GM12878 (cell line): ENCODE results near the gene EGR1. TPM values are rescaled to one million over a fixed set of nuclear protein-coding genes. Genes with fewer than 3 reads are reported as not detected.

ENCODE experiments used
- ATAC-seq: fragments of 200-7000 bp; cut with Tn5 transposase; 3 replicates; pipeline ENCODE4 v1.9.1; 2020; ENCODE audit warnings: mild to moderate bottlenecking, moderate library complexity
- Bru-seq: library from RNA; stranded (reverse); fragments of 400-500 nt; gene quantifications from one replicate; lab custom pipeline; 2021; lab: Mats Ljungman, UMichigan
- BruChase-seq, 2 experiments: library from RNA; stranded (reverse); fragments of 400-500 nt; gene quantifications; one replicate each; lab custom pipeline; 2021; lab: Mats Ljungman, UMichigan
- BruUV-seq: library from RNA; stranded (reverse); fragments of 400-500 nt; replicated peaks from 2 replicates; lab custom pipeline; 2021; lab: Mats Ljungman, UMichigan
- CTCF ChIA-PET: fragments of 300-600 bp; sonication (Branson Sonifier 250); formaldehyde crosslinking; extraction: SDS; loops from one replicate; lab custom pipeline; 2021; ENCODE audit warnings: inconsistent platforms; lab: Yijun Ruan, JAX
- POLR2A ChIA-PET: fragments of 350-600 bp; formaldehyde crosslinking; extraction: SDS; loops from one replicate; lab custom pipeline; 2021; ENCODE audit warnings: inconsistent platforms; lab: Charles Lee
- RAD21 ChIA-PET: fragments of 300-600 bp; sonication (Branson Sonifier 250); formaldehyde crosslinking; loops from one replicate; lab custom pipeline; 2023; ENCODE audit warnings: antibody characterized with exemption; ENCODE audit not compliant: unreplicated experiment; lab: Charles Lee
- SMC1A ChIA-PET: fragments of 300-600 bp; sonication (Branson Sonifier 250); formaldehyde crosslinking; loops from one replicate; lab custom pipeline; 2023; ENCODE audit not compliant: unreplicated experiment, uncharacterized antibody; lab: Charles Lee
- DNase-seq: peaks from one replicate; pipeline ENCODE4 v3.0.0-alpha.2; 2011; ENCODE audit warnings: low read depth, low spot score
- FAIRE-seq: peaks from 3 replicates; lab custom pipeline; 2011; peaks lifted over from hg19 to GRCh38; lab: Jason Lieb, UNC
- H2AFZ ChIP-seq: 2 replicates; pipeline ENCODE4 v1.6.0; 2011; ENCODE audit warnings: low read depth, low read length, control low read depth; ENCODE audit not compliant: control insufficient read depth
- H3K27ac ChIP-seq: 2 replicates; pipeline ENCODE4 v1.5.1; 2011; ENCODE audit warnings: control low read depth; ENCODE audit not compliant: control insufficient read depth, insufficient read depth
- H3K27me3 ChIP-seq, 2 experiments: replicated peaks in 1 of 2; 2 replicates each; pipeline versions ENCODE4 v1.6.0 to v1.6.1; 2011; ENCODE audit warnings: low read length in 1 of 2; ENCODE audit not compliant: control insufficient read depth in 2 of 2, insufficient read depth in 2 of 2
- H3K36me3 ChIP-seq, 2 experiments: 2 replicates each; pipeline ENCODE4 v1.5.1; 2011; ENCODE audit warnings: low read length in 1 of 2; ENCODE audit not compliant: control insufficient read depth in 2 of 2, insufficient read depth in 2 of 2
- H3K4me1 ChIP-seq: 2 replicates; pipeline ENCODE4 v1.6.1; 2011; ENCODE audit warnings: mild to moderate bottlenecking, low read length, moderate library complexity, mixed read lengths; ENCODE audit not compliant: control insufficient read depth, insufficient read depth
- H3K4me2 ChIP-seq: 2 replicates; pipeline ENCODE4 v1.6.0; 2011; ENCODE audit warnings: control low read depth; ENCODE audit not compliant: control insufficient read depth, insufficient read depth
- H3K4me3 ChIP-seq: fragments of 200-600 bp; sonication (generic); 2 replicates; pipeline ENCODE4 v1.5.1; 2016
- H3K79me2 ChIP-seq: 2 replicates; pipeline ENCODE4 v1.6.0; 2011; ENCODE audit warnings: low read length; ENCODE audit not compliant: control insufficient read depth, insufficient read depth
- H3K9ac ChIP-seq: 2 replicates; pipeline ENCODE4 v1.8.0; 2011; ENCODE audit warnings: low read length, control low read depth, mixed read lengths; ENCODE audit not compliant: control insufficient read depth, insufficient read depth
- H3K9me3 ChIP-seq: replicated peaks from 3 replicates; pipeline ENCODE4 v1.5.1; 2011; ENCODE audit warnings: mild to moderate bottlenecking, low read length; ENCODE audit not compliant: control insufficient read depth, insufficient read depth
- H4K20me1 ChIP-seq: 2 replicates; pipeline ENCODE4 v1.6.0; 2011; ENCODE audit not compliant: control insufficient read depth, insufficient read depth
- BHLHE40 ChIP-seq, 2 experiments: fragments of 450-650 bp in 1 of 2; IDR thresholded peaks; 2 replicates each; pipeline ENCODE4 v1.6.1; 2011 to 2017; ENCODE audit warnings: low read depth in 2 of 2, borderline replicate concordance in 1 of 2, improper control_type of control experiment in 1 of 2, low read length in 1 of 2, mild to moderate bottlenecking in 1 of 2
- ETV6 ChIP-seq, 2 experiments: fragments of 450-650 bp in 1 of 2; IDR thresholded peaks in 1 of 2; conservative IDR thresholded peaks in 1 of 2; 2 replicates each; pipeline ENCODE4 v1.6.1; 2014; ENCODE audit warnings: antibody characterized with exemption in 1 of 2, borderline replicate concordance in 1 of 2, low read depth in 1 of 2, mild to moderate bottlenecking in 1 of 2, moderate library complexity in 1 of 2
- GABPA ChIP-seq: IDR thresholded peaks from 2 replicates; pipeline ENCODE4 v1.6.1; 2014; ENCODE audit warnings: antibody characterized with exemption, low read depth, mild to moderate bottlenecking, inconsistent platforms
- HDGF ChIP-seq: fragments of 450-650 bp; IDR thresholded peaks from 2 replicates; pipeline ENCODE4 v1.6.1; 2016; ENCODE audit warnings: antibody characterized with exemption
- KLF5 ChIP-seq: fragments of 450-650 bp; IDR thresholded peaks from 2 replicates; pipeline ENCODE4 v1.6.1; 2014; ENCODE audit warnings: mild to moderate bottlenecking; ENCODE audit not compliant: partially characterized antibody
- LARP7 ChIP-seq: fragments of 450-650 bp; IDR thresholded peaks from 2 replicates; pipeline ENCODE4 v1.6.1; 2017; ENCODE audit warnings: mild to moderate bottlenecking
- PAX5 ChIP-seq: IDR thresholded peaks from 2 replicates; pipeline ENCODE4 v1.6.1; 2011; ENCODE audit warnings: low read depth, low read length, borderline replicate concordance
- PKNOX1 ChIP-seq: fragments of 450-650 bp; IDR thresholded peaks from 2 replicates; pipeline ENCODE4 v1.6.1; 2016; ENCODE audit warnings: mild to moderate bottlenecking
- RFX5 ChIP-seq: IDR thresholded peaks from 2 replicates; pipeline ENCODE4 v1.6.1; 2011; ENCODE audit warnings: low read depth, low read length, improper control_type of control experiment
- SMAD1 ChIP-seq: fragments of 450-650 bp; IDR thresholded peaks from 2 replicates; pipeline ENCODE4 v1.6.1; 2018; ENCODE audit warnings: mild to moderate bottlenecking, low read depth; ENCODE audit not compliant: partially characterized antibody
- SRF ChIP-seq, 2 experiments: IDR thresholded peaks; 2 replicates each; pipeline ENCODE4 v1.6.1; 2011; ENCODE audit warnings: low read depth in 2 of 2, low read length in 2 of 2, mild to moderate bottlenecking in 1 of 2, moderate library complexity in 1 of 2
- SUPT20H ChIP-seq: IDR thresholded peaks from 2 replicates; pipeline ENCODE4 v1.6.1; 2011; ENCODE audit warnings: low read depth, mild to moderate bottlenecking, low read length, moderate library complexity, borderline replicate concordance; ENCODE audit not compliant: control insufficient read depth
- ZBTB33 ChIP-seq: fragments of 450-650 bp; IDR thresholded peaks from 2 replicates; pipeline ENCODE4 v1.6.1; 2017; ENCODE audit warnings: mild to moderate bottlenecking
- ZNF217 ChIP-seq: fragments of 450-650 bp; IDR thresholded peaks from 2 replicates; pipeline ENCODE4 v1.6.1; 2017; ENCODE audit warnings: antibody characterized with exemption, mild to moderate bottlenecking
- ZSCAN29 ChIP-seq: fragments of 450-650 bp; IDR thresholded peaks from 2 replicates; pipeline ENCODE4 v1.6.1; 2017; ENCODE audit warnings: mild to moderate bottlenecking, moderate library complexity
- WGBS: methylation state at CpG from one replicate; pipeline ENCODE4 v1.1.6; 2016; ENCODE audit warnings: low lambda C conversion rate; ENCODE audit not compliant: insufficient replicate concordance, insufficient coverage; ENCODE audit errors: missing lambda C conversion rate; 5-methylcytosine and 5-hydroxymethylcytosine counted together
- in situ Hi-C: fragments of 300-500 bp; cut with MboI; formaldehyde crosslinking; loops from 9 replicates; pipeline ENCODE4 v1.14.3; 2018; ENCODE audit warnings: mixed read lengths
- intact Hi-C: fragments of 100-400 bp; cut with micrococcal nuclease; formaldehyde crosslinking; loops from one replicate; pipeline ENCODE4 v1.14.2; 2022; ENCODE audit not compliant: unreplicated experiment
- long read RNA-seq, 2 experiments: library from polyadenylated mRNA; unstranded; transcript quantifications; one replicate each; pipeline ENCODE4 v2.0.0, GENCODE V29; 2019 to 2020
- polyA minus RNA-seq, 3 experiments: library from RNA; depleted of rRNA, polyadenylated mRNA; stranded (reverse); fragments of >200 nt; gene quantifications; 2 replicates each; pipeline ENCODE4 v1.2.3, GENCODE V29; 2011
- polyA plus RNA-seq, 11 experiments: library from polyadenylated mRNA; depleted of rRNA in 4 of 11; unstranded in 6 of 11; stranded (reverse) in 5 of 11; fragments of >200 nt; fragmentation: Nextera tagmentation in 4 of 11; fragmentation: Illumina TruSeq in 1 of 11; extraction: Ambion mirVana in 4 of 11; extraction: Trizol in 1 of 11; gene quantifications; 1 replicate in 1 of 11; 2 replicates in 10 of 11; pipeline versions ENCODE4 v1.2.1 to v1.2.3, GENCODE V29; 2011 to 2016; ENCODE audit warnings: inconsistent platforms in 2 of 11, missing spikeins in 2 of 11, low read depth in 1 of 11
- total RNA-seq, 4 experiments: library from RNA; depleted of rRNA in 3 of 4; stranded (reverse); fragments of >200 nt in 3 of 4; fragmentation: Illumina TruSeq in 1 of 4; extraction: Trizol in 1 of 4; gene quantifications; 2 replicates each; pipeline versions ENCODE4 v1.2.1 to v1.2.3, GENCODE V29; 2013 to 2021

Gene EGR1
- total RNA-seq (2013; cell fraction: nucleolus; rRNA removed), result 9.0 and 10.5 TPM in 2 replicates
- total RNA-seq (2014; rRNA removed), result 0.82 and 1.1 TPM in 2 replicates
- 0.89 and 0.92 TPM in 2 replicates for total RNA-seq (2014; rRNA removed; fragmentation: Illumina TruSeq; extraction: Trizol)
- 7.3 and 9.0 TPM in 2 replicates for total RNA-seq (2021)
- 4.2 TPM for polyA plus RNA-seq (2011; ENCODE audit: low read depth)
- polyA plus RNA-seq (2011; rRNA removed), result 2.2 and 2.3 TPM in 2 replicates
- polyA plus RNA-seq (2011; cell fraction: cytosol; rRNA removed), result 2.8 and 5.1 TPM in 2 replicates
- polyA plus RNA-seq (2011; cell fraction: nucleus; rRNA removed), result 21.2 and 21.5 TPM in 2 replicates
- 8.5 and 17.1 TPM in 2 replicates for polyA plus RNA-seq (2012)
- 4.3 and 5.7 TPM in 2 replicates for polyA plus RNA-seq (2014; fragmentation: Illumina TruSeq; extraction: Trizol)
- polyA plus RNA-seq (2014; fragmentation: Nextera tagmentation; extraction: Ambion mirVana), result 1 to 10 TPM; 1.7 to 2.8 TPM
- 4.6 and 5.5 TPM in 2 replicates for polyA plus RNA-seq (2014; rRNA removed)
- 1 to 10 TPM; 1.6 to 3.1 TPM for polyA plus RNA-seq (2016; fragmentation: Nextera tagmentation; extraction: Ambion mirVana)
- polyA minus RNA-seq (2011; rRNA and poly(A)+ RNA removed), result 3.7 and 8.6 TPM in 2 replicates
- polyA minus RNA-seq (2011; cell fraction: cytosol; rRNA and poly(A)+ RNA removed), result 8.8 and 11.9 TPM in 2 replicates
- polyA minus RNA-seq (2011; cell fraction: nucleus; rRNA and poly(A)+ RNA removed), result 13.2 and 20.7 TPM in 2 replicates
- Bru-seq, nascent RNA, result percentile 83 among the genes with signal in this experiment
- percentile 67 among the genes with signal in this experiment for BruChase-seq, experiment 1, labeled RNA remaining after a 6-hour chase
- percentile 67 among the genes with signal in this experiment for BruChase-seq, experiment 2, labeled RNA remaining after a 2-hour chase
- long read RNA-seq, experiment 1, result 0 reads
- long read RNA-seq, experiment 2, partial matches to known transcripts, result 0 of 1 reads
- long read RNA-seq, experiment 2, other reads (novel, unspliced or antisense), result 1 of 1 reads

- Histone ChIP-seq H4K20me1 (no peaks in the 10 kb centered on the region), H3K79me2 (no peaks in the 10 kb centered on the region), H3K27me3 (peaks cover 0 to 6% of the 10 kb centered on the region in 2 experiments; a peak in 1 of 4 replicates), H3K4me1 (peaks cover 8% of the 10 kb centered on the region), H3K27ac (peak within 1 kb of the TSS; percentile 98), H3K9me3 (no peaks in the 10 kb centered on the region), H3K9ac (peak within 1 kb of the TSS; percentile 89), H3K4me3 (peak within 1 kb of the TSS; percentile 80), H3K36me3 (no peaks in the 10 kb centered on the region; a peak in 1 of 4 replicates), H2AFZ (peak within 1 kb of the TSS; percentile 84), H3K4me2 (peak within 1 kb of the TSS; percentile 97)
- FAIRE-seq, result no peak
- 1% methylated on average over 67 of the region's 85 CpGs for WGBS
- SMC1A ChIA-PET, result interaction anchor here (0.6 to 1.2 kb wide), 3 partner anchors 16 to 78 kb away, joined by 3 to 7 read pairs (median 4); partner anchors contain the start of gene ETF1
- BruUV-seq, result no TSS peak
- ATAC-seq, result peak; percentile 70
- in situ Hi-C loops, result no loop called here
- peak; percentile 68 for DNase-seq
- RAD21 ChIA-PET, result interaction anchor here (0.6 to 2.7 kb wide), 9 partner anchors 10 to 921 kb away, joined by 3 to 12 read pairs (median 4); partner anchors contain the start of genes BRD8, ETF1, FAM53C and HSPA9
- CTCF ChIA-PET, result interaction anchor here (0.8 to 9.2 kb wide), 10 partner anchors 15 to 285 kb away, joined by 3 to 71 read pairs (median 8); partner anchors contain the start of genes ETF1, FAM53C and KDM3B
- intact Hi-C loops, result loop anchor here (1.0 to 10.0 kb wide), 3 partner anchors 27 to 799 kb away; partner anchors contain the start of gene HNRNPA0
- POLR2A ChIA-PET, result interaction anchor here (1.0 to 1.9 kb wide), 13 partner anchors 10 to 807 kb away, joined by 3 to 14 read pairs (median 4); partner anchors contain the start of genes CDC23, ETF1 and KDM3B
- TF ChIP-seq PKNOX1 (peak; percentile 78), PAX5 (no peak; the same call in 1 of the 2 replicates), ZNF217 (no peak), SRF (IDR thresholded peaks at IDR 0.05; ENCODE audit: low read depth in 2 of 2, low read length in 2 of 2) (peak; percentile 93 to 98), LARP7 (peak; percentile 96), KLF5 (peak; percentile 28), ZSCAN29 (no peak), RFX5 (no peak), BHLHE40 (IDR thresholded peaks at IDR 0.05; ENCODE audit: borderline replicate concordance in 1 of 2, low read depth in 2 of 2, low read length in 1 of 2) (peak; percentile 73 to 86; a peak in 3 of 4 replicates), GABPA (no peak), SUPT20H (no peak), SMAD1 (peak; percentile 68), HDGF (no peak), ETV6 (conservative IDR thresholded peaks at IDR 0.05 in 1 of 2, IDR thresholded peaks at IDR 0.05 in 1 of 2; ENCODE audit: borderline replicate concordance in 1 of 2, low read depth in 1 of 2) (no peak), ZBTB33 (peak; percentile 98)
Observed at GRCh38 chr5:138465261-138466124, at the start of gene EGR1. Gene EGR1, plus strand, starts transcription at chr5:138465479. Its CDS starts 283 bp downstream, at chr5:138465762.
